ENCODE measurements around the gene ADSS2.
A peak's percentile ranks its signal among the peaks of the same experiment; 100 is the strongest.
"Not testable (repeated sequence)": the region's sequence is repeated elsewhere in the genome, so short reads cannot be mapped to it uniquely, and the experiment has no call there.

Gene ADSS2

DNA sequence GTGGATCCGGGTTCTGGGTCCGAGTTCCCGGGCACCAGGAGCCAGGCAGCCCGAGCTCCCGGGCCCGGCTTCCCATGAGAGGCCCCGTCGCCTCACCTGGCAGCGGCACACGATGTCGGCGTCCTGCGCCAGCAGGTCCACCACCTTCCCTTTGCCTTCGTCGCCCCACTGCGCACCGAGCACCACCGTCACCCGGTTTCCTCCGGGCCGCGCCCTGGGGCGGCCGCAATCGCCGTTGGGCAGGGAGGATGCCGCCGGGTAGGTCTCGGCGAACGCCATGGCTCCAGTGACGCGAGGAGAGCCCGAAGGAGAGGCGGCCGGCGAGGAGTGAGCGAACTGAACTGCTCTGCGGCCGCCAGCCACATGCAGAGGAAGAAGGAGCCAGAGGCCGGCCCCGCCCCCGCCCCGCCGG is at the start of gene ADSS2:
TSS of gene ADSS2 (minus strand) at position 371 of the 412 bp plus-strand sequence. CDS start at position 279, 92 bp downstream.
- DNase-seq (ENCODE audit: low read depth) = no peak

DNA sequence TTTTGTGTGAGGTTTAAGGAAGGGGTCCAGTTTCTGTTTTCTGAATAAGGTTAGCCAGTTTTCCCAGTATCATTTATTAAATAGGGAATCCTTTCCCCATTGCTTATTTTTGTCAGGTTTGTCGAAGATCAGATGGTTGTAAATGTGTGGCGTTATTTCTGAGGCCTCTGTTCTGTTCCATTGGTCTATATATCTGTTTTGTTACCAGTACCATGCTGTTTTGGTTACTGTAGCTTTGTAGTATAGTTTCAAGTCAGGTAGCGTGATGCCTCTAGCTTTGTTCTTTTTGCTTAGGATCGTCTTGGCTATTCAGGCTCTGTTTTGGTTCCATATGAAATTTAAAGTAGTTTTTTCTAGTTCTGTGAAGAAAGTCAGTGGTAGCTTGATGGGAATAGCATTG is 48.8 kb upstream of the ADSS2 start:
- not testable (repeated sequence) for DNase-seq (ENCODE audit: low read depth)

DNA sequence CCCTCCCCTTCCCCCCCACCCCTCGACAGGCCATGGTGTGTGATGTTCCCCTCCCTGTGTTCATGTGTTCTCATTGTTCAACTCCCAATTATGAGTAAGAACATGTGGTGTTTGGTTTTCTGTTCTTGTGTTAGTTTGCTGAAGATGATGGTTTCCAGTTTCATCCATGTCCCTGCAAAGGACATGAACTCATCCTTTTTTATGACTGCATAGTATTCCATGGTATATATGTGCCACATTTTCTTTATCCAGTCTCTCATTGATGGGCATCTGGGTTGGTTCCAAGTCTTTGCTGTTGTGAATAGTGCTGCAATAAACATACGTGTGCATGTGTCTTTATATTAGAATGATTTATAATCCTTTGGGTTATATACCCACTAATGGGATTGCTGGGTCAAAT is 47.8 kb upstream of the ADSS2 start:
- DNase-seq (ENCODE audit: low read depth) = not testable (repeated sequence)

DNA sequence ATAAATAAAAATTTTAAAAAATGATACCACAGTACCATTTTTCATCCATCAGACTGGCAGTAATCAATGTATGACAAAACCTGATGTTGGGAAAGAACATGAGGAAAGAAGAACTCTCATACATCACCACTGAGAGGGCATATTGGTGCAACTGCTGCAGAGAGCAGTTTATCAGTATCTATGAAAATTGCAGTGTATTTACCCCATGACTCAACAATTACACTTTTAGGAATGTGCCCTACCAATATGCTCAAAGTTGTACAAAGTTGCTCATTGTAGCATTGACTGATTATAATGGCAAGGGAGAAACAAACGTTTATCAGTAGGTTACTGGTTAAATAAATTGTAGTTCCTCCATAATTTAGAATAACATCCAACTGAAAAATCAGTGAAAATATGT is 46.1 kb upstream of the ADSS2 start:
- no peak for DNase-seq (ENCODE audit: low read depth)

DNA sequence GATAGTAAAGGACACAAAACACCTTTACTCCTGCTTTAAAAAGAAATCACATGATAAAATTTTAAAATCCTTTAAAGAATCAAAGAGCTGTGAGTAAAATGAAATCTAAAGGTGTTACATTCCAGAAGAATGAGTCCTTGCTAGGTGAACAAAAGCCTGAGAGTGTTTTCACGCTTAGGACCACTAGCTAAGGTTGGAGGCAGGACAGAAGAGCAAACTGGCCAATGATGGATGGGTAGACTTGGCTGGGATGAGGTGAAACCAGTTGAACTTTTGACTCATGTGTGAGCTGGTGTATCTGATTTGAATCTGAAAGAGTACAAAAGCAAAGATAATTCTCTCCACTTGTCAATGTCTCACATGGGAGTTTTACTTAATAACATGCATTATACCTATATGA is 44.5 kb upstream of the ADSS2 start:
- DNase-seq (ENCODE audit: low read depth) = no peak

DNA sequence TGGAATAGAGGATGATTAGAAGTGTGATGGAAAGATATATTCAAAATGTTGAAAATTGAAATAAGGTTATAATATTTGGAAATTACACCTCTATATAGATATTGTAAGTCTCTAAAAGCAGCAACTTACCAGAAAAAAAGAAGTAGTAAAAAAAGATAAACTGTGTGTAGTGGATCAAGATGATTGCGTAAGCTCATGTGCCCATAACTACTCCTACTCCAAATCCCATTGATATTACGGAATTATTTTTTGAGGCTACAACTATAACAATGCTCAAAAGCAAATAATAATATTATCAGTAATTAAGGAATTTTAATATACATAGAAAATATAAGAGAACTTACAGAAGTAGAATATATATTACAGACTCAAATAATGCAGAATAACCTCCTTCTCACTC is 42.9 kb upstream of the ADSS2 start:
- no peak for DNase-seq (ENCODE audit: low read depth)

DNA sequence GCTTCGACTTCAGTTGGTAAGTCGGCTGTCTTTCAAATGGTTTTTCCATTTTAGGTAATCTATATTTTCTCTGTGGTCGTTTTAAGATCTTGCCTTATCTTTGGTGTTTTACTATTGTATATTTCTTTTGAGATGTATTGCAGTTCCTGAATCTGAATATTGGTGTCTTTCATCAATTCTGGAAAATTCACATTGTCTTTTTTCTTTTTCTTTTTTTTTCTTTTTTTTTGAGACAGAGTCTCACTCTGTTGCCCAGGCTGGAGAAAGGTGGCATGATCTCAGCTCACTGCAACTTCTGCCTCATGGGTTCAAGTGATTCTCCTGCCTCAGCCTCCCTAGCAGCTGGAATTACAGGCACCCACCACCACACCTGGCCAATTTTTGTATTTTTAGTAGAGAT is 33.3 kb upstream of the ADSS2 start:
- DNase-seq (ENCODE audit: low read depth) = not testable (repeated sequence)

DNA sequence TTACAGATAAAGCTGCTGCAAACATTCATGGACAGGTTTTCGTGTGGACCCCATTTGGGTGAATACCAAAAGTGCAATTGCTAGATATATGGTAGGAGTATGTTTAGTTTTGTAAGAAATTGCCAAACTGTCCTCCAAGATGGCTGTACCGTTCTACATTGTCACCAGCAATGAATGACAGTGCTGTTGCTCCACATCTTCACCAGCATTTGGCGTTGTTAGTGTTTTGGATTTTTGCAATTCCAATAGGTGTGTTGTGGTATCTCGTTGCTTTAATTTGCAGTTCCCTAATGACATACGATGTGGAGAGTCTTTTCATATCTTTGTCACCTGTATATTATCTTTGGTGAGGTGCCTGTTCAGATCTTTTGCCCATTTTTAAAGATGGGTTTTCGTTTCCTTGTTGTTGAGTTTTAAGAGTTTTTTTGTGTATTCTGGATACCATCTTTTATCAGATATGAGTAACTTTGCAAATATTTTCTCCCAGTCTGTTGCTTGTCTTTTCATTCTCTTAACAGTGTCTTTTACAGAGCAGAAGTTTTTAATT is 21.4 kb upstream of the ADSS2 start:
- no peak for DNase-seq (ENCODE audit: low read depth)

DNA sequence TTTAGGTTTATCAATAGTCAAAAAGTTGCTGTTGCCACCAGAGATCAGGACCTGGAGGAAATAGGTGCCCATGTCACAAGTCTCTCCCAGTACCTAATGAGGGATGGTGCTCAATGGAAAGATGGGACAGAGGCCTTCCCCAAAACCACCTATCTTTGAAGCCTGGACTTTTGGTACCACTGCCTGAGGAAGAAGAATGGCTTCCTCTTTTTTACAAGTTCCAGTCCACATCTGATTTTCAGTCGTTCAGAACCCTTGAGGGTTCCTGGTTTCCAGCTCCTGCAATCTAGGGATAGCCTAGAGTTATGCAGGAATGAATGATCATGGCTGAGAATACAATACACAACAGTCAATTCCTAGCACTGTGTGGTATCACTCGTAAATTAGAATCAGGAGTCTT is 15.0 kb upstream of the ADSS2 start:
- DNase-seq (ENCODE audit: low read depth) = no peak

DNA sequence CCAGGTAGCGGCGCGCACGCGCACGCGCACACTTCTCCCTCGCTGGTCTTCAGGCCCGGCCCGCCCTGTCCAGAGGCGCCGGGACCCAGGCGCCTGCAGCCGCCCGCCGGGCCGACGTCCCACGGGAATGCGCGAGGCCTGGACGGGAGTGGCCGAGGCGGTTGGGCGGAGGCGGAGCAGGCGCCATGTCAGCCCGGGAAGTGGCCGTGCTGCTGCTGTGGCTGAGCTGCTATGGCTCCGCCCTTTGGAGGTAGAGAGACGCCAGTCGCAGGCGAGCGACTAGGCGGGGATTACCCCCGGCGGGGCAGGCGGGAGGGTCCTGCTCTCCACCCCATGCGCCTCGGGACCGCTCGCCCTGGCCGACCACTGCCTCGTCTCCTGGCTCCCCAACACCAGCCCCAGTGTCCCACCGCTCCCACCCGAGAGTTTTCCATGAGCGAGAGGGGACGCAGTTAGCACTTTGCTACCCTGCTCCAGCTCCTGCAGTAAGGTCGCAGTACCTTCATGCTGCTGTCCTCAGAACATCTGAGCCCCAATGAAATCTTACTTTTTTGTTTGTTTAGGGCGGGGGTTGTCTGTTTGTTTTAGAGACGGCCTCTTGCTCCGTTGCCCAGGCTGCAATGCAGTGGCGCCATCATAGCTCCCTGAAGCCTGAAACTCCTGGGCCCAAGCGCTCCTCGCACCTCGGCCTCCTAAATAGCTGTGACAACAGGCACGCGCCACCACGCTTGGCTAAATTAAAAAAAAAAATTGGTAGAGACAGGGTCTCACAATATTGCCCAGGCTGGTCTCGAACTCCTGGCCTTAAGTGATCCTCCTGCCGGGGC is 9.7 kb upstream of the ADSS2 start, which contains the start of gene CATSPERE:
TSS of gene CATSPERE (plus strand) at position 29 of the 827 bp plus-strand sequence. CDS start at position 186, 157 bp downstream.
- peak; percentile 70 for DNase-seq (ENCODE audit: low read depth)

DNA sequence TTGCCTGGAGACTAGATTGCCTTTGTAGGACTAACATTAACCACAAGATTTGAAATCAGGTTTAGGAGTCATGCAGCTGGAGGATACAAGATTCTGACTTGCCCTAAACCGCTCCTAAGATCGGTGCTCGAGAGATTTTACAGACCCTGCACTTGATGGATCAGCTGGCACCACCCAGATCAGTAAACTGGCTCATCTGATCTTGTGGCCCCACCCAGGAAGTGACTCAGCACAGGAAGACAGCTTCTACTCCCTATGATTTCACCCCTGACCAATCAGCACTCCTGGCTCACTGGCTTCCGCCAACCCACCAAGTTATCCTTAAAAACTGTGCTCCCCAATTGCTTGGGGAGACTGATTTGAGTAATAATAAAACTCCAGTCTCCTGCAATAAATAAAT is 8.5 kb upstream of the ADSS2 start:
- no peak for DNase-seq (ENCODE audit: low read depth)

DNA sequence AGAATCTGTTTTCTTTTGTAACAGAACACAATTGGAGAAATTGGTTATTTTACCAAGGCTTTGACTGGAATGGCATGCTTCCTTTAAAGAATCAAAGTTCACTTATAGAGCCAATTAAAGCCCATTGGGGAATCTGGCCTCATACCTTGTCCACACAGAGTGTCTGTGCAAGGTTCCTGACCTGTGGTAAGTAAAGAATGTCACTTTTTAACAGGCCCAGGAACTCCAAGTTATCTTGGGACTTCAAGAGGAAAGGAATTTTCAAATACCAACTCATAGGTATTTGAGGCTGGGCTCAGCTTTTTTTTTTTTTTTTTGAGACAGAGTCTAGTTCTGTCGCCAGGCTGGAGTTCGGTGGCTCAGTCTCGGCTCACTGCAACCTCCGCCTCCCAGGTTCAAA is 7.1 kb upstream of the ADSS2 start:
- no peak for DNase-seq (ENCODE audit: low read depth)

DNA sequence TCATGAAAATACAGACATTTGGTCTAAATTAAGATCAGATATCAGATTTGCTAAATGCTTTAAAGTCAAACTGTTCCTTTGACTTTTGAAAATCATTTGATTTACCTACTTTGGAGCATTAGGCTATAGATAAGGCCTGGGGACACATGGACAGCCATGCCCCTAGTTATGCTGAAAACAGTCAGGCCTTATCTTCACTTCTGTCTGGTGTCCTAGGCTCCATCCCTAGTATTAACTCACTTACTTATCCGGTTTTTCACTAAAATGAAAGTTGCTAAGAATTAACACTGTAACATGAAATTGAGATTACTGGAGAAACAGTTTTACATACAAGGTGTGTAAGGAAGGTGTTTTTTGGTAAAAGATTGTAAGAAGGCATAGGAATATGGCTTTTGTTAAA is 4.9 kb upstream of the ADSS2 start:
- no peak for DNase-seq (ENCODE audit: low read depth)

DNA sequence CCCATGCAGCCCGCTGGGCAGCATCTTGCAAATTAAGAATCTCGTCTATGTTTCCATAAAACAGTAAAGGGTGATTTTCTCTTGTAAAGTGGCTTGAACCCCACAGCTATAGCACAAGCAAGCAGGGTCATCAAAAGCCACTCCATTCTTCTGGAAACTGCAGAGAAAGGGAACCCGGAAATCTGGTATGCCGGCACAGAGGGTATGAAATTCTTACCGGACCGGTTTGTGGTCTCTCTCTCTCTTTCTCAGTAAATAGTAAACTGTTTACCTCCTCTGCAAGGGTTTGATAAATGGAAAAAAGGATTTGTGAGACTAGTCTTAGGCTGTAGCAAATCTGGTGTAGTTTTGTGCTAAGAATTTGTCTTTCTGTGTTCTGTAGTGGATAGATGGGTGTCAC is 2.7 kb upstream of the ADSS2 start:
- DNase-seq (ENCODE audit: low read depth) = no peak

DNA sequence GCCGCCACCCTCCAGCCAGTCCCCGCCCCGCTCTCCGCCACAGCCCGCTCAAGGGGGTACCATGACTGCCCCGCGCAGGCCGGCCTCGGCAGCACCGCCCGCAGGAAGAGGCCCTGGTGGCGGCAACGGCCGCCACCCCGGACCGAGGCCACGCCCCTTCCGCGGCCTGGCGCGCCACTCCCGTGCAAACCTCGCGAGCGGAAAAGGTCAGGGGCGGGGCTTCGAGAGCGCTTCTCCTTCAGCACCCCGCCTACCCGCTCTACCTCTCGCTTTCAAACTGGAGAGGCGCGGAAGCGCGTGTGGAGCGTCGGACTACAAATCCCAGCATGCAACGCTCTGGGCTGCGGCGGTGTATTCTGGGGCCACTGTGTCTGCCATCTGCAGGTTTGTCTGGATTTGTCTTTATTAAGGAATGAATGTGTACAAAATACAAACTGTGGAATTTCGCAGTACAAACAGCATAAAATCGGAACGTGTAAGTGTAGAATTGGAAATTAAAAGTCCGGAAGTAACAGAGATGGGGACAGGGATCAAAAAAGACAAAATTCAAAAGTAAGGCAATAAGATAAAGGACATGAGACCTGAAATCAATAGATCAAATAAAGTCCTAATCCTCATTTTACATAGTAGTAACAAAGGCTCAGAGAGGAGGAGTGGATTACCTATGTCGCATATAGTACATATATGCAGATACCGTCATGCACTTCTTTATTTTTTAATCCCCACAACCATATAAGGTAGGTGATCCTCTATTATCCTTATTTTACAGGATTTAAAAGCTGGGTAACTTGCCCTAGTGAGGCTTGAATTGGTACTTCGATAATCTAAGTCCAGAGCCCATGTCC is 464 bp upstream of the ADSS2 start:
- DNase-seq (ENCODE audit: low read depth) = peak; percentile 99

DNA sequence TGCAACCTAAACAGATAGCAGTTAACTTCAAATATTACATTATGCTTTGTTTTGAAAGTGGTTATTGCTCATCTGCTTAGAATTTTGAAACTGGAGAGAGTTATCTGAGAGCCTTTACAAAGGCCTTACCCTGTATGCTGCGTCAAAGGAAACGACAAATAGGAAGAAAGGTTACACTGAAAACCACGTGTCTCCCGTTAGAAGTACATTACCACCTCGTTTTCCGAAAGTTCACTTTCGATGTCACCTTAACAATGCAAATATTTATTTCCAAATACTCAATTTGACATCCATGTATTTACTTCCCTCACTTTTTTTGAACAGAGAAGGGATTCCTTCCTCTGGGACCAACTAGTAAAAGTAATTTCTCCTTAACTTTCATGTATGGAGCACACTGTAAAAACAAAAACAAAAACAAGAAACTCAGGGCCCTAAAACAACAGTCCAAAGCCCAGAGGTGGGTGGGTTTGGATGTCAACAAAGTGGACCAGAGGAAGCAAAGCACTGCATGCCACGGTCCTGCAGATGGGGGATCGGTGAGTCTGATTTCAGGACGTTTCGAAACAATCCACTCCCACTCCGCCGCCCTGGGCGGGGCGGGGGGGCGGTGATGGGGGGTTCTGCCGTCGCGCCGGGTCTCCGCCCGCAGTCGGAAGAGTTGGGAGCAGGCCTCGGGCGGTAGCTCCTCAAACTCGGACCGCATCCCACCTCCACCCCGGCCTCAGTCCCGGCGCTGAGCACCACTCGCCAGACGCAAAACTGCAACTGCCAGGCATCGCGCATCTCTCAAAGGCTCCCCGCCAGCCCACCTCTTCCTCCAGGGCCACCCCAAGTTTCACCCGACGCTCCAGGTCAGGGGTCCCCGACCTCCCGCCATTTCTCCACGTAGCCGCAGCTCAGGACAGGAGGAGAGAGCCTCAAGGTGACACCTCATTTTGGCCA is 841 bp downstream of the ADSS2 start:
- peak; percentile 43 for DNase-seq (ENCODE audit: low read depth)

DNA sequence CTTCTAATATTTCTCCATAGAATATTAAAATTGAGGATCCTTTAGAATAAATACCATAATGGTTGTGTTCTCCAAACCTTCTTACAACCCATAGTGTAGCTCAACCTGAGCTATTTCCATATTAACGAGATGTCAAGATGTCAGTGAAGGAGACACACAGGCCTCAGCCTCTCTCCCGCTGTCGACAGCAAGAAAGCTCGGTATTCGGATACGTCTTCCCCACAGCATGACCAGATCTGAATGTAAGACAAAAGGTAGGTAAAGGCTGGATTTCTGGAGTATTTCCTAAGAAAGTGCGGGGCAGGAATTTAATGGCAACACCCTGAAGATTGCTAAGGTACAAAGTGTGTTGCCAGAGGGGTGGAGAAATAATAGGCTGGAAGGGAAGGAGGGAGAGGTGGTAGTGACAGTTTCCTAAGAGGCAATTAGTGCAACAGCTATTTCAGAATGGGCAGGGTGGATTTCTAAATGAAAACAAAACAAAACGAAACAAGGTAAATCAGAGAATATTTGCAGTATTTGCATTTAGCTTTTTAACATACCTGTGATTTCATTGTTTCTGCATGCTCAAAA is 1.7 kb downstream of the ADSS2 start:
- DNase-seq (ENCODE audit: low read depth) = no peak

DNA sequence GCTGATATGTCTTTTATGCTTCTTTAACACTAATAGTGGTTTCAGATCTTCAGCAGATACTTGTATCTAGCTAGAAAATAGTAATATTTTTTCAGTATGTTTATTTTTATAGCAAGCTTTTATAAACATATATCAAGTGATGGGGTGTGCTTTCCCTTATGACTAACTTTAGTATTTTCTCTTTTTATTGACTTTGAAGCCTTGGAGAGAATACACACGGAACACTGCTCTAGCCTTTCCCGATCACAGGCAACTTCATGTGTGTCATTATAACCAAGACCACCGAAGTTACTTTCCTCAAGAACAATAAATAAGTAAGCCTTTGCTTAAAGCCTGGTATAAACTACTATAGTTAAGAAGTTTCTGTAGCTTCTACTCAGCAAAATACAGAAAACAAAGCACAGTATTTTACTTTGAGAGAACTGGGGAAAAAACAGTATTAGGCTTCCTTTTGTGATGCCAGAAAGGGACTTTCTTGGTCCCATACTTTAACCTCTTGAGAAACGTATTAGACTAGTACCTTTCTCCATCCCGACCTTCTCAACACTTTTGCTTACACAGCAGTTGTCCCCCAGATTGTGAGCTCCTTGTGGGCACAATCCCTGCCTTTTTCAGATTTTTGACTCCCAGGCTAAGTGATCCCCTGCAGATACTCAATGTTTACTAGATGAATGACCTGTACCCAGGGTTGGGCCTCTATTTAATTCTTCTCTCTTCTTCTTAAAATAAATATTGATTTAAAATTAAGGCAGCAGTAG is 3.3 kb downstream of the ADSS2 start:
- DNase-seq (ENCODE audit: low read depth) = no peak

DNA sequence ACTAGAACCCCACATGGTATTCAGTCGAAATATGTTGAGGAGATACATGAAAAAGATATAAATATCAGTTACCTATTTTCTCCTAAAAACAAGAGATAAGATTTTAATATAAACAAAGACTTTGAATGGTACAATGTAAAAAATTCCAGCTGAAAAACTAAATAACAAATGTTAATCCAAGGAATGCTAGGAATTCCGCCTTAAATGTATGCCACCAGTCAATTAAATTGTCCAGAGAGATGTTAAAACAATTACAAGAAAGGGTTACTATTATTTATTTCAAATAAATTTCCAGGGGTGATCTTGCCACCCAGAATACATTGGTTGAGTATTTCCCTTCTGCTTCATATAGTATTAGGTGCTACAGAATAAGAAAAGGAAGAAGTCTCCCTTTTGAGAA is 4.2 kb downstream of the ADSS2 start:
- no peak for DNase-seq (ENCODE audit: low read depth)

DNA sequence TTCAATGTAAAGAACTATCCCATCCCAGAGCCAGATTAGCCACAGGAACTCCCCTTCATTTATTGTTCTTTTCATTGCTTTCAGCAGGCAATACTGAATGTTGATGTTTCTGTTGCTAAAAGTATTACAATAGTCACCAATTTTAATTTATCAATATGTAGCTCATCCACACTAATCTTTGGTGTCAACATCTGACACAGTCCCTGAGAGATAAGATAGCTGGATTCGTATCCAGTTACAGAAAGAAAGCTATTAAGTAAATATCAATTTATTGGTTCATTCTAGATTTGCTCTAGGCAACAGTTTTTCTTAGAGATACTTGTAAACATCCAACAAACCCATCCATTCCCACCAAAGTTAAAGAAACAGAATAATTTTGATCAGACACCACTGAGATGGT is 4.7 kb downstream of the ADSS2 start:
- DNase-seq (ENCODE audit: low read depth) = no peak

Data from fibroblast of the conjunctiva (primary cell).